ENCODE data around the gene VAMP8.
"Not testable (repeated sequence)": the region's sequence is repeated elsewhere in the genome, so short reads cannot be mapped to it uniquely, and the experiment has no call there.

DNA sequence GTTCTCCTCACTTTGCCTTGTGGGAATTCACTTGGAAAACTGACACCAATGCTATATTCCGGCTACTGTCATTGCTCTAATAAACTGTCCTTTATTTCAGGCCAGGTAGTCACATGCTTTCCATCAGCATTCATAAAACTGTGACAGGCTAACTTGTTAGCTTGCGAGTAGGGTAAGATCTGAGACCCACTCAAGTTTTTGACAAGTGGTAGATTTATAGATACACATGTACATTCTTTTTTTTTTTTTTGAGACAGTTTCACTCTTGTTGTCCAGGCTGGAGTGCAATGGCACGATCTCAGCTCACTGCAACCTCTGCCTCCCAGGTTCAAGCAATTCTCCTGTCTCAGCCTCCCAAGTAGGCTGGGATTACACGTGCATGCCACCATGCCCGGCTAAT lies 40.3 kb downstream of the VAMP8 start:
- TF ChIP-seq POLR2A, EP300 (IDR thresholded peaks at IDR 0.05): not testable (repeated sequence)
- TF ChIP-seq, protein P1, sequence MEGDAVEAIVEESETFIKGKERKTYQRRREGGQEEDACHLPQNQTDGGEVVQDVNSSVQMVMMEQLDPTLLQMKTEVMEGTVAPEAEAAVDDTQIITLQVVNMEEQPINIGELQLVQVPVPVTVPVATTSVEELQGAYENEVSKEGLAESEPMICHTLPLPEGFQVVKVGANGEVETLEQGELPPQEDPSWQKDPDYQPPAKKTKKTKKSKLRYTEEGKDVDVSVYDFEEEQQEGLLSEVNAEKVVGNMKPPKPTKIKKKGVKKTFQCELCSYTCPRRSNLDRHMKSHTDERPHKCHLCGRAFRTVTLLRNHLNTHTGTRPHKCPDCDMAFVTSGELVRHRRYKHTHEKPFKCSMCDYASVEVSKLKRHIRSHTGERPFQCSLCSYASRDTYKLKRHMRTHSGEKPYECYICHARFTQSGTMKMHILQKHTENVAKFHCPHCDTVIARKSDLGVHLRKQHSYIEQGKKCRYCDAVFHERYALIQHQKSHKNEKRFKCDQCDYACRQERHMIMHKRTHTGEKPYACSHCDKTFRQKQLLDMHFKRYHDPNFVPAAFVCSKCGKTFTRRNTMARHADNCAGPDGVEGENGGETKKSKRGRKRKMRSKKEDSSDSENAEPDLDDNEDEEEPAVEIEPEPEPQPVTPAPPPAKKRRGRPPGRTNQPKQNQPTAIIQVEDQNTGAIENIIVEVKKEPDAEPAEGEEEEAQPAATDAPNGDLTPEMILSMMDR (IDR thresholded peaks at IDR 0.05), result not testable (repeated sequence)
